Measurements from ENCODE around the gene XPNPEP3. TPM values are rescaled to one million over a fixed set of nuclear protein-coding genes. Genes with fewer than 3 reads are reported as not detected.
A peak's percentile ranks its signal among the peaks of the same experiment; 100 is the strongest.
"Not testable (repeated sequence)": the region's sequence is repeated elsewhere in the genome, so short reads cannot be mapped to it uniquely, and the experiment has no call there.

The XPNPEP3 gene
- total and polyA plus RNA-seq, 5 donors from 2014 or later: 2.4 to 15.3 (median 5.4) TPM

- peak overlapping the region; percentile 76 for H3K27ac ChIP-seq (ENCODE audit: insufficient read depth, low read length, poor library complexity, severe bottlenecking)
- peak overlapping the region; percentile 91 for H3K4me3 ChIP-seq (ENCODE audit: low read depth, low read length)
- Mint-ChIP-seq H3K27me3 (no peaks in the 10 kb centered on the region), H3K36me3 (no peaks in the 10 kb centered on the region), H3K9me3 (no peaks in the 10 kb centered on the region), H3K4me3 (peak overlapping the region; percentile 95 to 99 (median 98)), H3K4me1 (peaks cover 16 to 42% (median 30%) of the 10 kb centered on the region in 4 donors), H3K27ac (peak overlapping the region; percentile 81 to 96 (median 81))
- no peak for ATAC-seq (ENCODE audit: low read depth in 2 of 2)
- DNase-seq: no peak
- H3K27me3 ChIP-seq (ENCODE audit: control insufficient read depth, insufficient read depth, low read length): no peaks in the 10 kb centered on the region
- peaks cover 4% of the 10 kb centered on the region for H3K36me3 ChIP-seq (ENCODE audit: control insufficient read depth, insufficient read depth, low read length)
- peaks cover 31% of the 10 kb centered on the region for H3K4me1 ChIP-seq (ENCODE audit: control insufficient read depth, insufficient read depth, low read length, poor library complexity, severe bottlenecking)
- H3K9me3 ChIP-seq (ENCODE audit: control insufficient read depth in 2 of 2, low read length in 2 of 2): no peaks in the 10 kb centered on the region
Measured at GRCh38 chr22:40819599-40820140, 37.3 kb upstream of the XPNPEP3 start.

- peaks cover 2 to 14% (median 7%) of the 10 kb centered on the region in 4 donors for H3K4me1 Mint-ChIP-seq
- peaks cover 12% of the 10 kb centered on the region for H3K36me3 Mint-ChIP-seq
- H3K9me3 ChIP-seq (ENCODE audit: control insufficient read depth in 2 of 2, low read length in 2 of 2): no peaks in the 10 kb centered on the region
- H3K36me3 ChIP-seq (ENCODE audit: control insufficient read depth, insufficient read depth, low read length): peaks cover 26% of the 10 kb centered on the region
- ATAC-seq (ENCODE audit: low read depth in 2 of 2): no peak
- no peaks in the 10 kb centered on the region for H3K27me3 Mint-ChIP-seq
- no peak overlapping the region for H3K4me3 Mint-ChIP-seq
- DNase-seq: no peak
- H3K9me3 Mint-ChIP-seq: no peaks in the 10 kb centered on the region
- no peaks in the 10 kb centered on the region for H3K27me3 ChIP-seq (ENCODE audit: control insufficient read depth, insufficient read depth, low read length)
- peak overlapping the region in 1 of 3 donors; percentile 32 for H3K27ac Mint-ChIP-seq
- H3K4me3 ChIP-seq (ENCODE audit: low read depth, low read length): no peak overlapping the region
- peak overlapping the region; percentile 10 for H3K27ac ChIP-seq (ENCODE audit: insufficient read depth, low read length, poor library complexity, severe bottlenecking)
- peaks cover 15% of the 10 kb centered on the region for H3K4me1 ChIP-seq (ENCODE audit: control insufficient read depth, insufficient read depth, low read length, poor library complexity, severe bottlenecking)
Measured at GRCh38 chr22:40823426-40823825, 33.5 kb upstream of the XPNPEP3 start.

- not testable (repeated sequence) for H3K27me3 Mint-ChIP-seq; H3K4me1 ChIP-seq (ENCODE audit: control insufficient read depth, insufficient read depth, low read length, poor library complexity, severe bottlenecking); H3K9me3 ChIP-seq (ENCODE audit: control insufficient read depth in 2 of 2, low read length in 2 of 2); ATAC-seq (ENCODE audit: low read depth in 2 of 2); H3K4me3 ChIP-seq (ENCODE audit: low read depth, low read length); H3K27ac ChIP-seq (ENCODE audit: insufficient read depth, low read length, poor library complexity, severe bottlenecking); DNase-seq; H3K9me3 Mint-ChIP-seq; H3K27ac Mint-ChIP-seq; H3K4me3 Mint-ChIP-seq; H3K27me3 ChIP-seq (ENCODE audit: control insufficient read depth, insufficient read depth, low read length); H3K4me1 Mint-ChIP-seq
- peaks cover 49% of the 10 kb centered on the region for H3K36me3 ChIP-seq (ENCODE audit: control insufficient read depth, insufficient read depth, low read length)
- peaks cover 25% of the 10 kb centered on the region for H3K36me3 Mint-ChIP-seq
Measured at GRCh38 chr22:40826292-40826691, 30.7 kb upstream of the XPNPEP3 start.

- Mint-ChIP-seq H3K4me1 (peaks cover 0 to 6% (median 0%) of the 10 kb centered on the region in 4 donors), H3K27ac (no peak overlapping the region), H3K9me3 (no peaks in the 10 kb centered on the region), H3K4me3 (no peak overlapping the region), H3K27me3 (no peaks in the 10 kb centered on the region), H3K36me3 (peaks cover 26% of the 10 kb centered on the region)
- Histone ChIP-seq H3K4me3 (ENCODE audit: low read depth, low read length) (no peak overlapping the region), H3K27me3 (ENCODE audit: control insufficient read depth, insufficient read depth, low read length) (no peaks in the 10 kb centered on the region), H3K4me1 (ENCODE audit: control insufficient read depth, insufficient read depth, low read length, poor library complexity, severe bottlenecking) (no peaks in the 10 kb centered on the region), H3K36me3 (ENCODE audit: control insufficient read depth, insufficient read depth, low read length) (peaks cover 58% of the 10 kb centered on the region), H3K9me3 (ENCODE audit: control insufficient read depth in 2 of 2, low read length in 2 of 2) (no peaks in the 10 kb centered on the region), H3K27ac (ENCODE audit: insufficient read depth, low read length, poor library complexity, severe bottlenecking) (no peak overlapping the region)
- ATAC-seq (ENCODE audit: low read depth in 2 of 2) (no peak), DNase-seq (no peak)
Measured at GRCh38 chr22:40826984-40827741, 29.8 kb upstream of the XPNPEP3 start.

- Mint-ChIP-seq H3K4me1 (peaks cover 0 to 6% (median 0%) of the 10 kb centered on the region in 4 donors), H3K9me3 (no peaks in the 10 kb centered on the region), H3K4me3 (no peak overlapping the region), H3K27me3 (no peaks in the 10 kb centered on the region), H3K27ac (no peak overlapping the region), H3K36me3 (peaks cover 34% of the 10 kb centered on the region)
- no peaks in the 10 kb centered on the region for H3K27me3 ChIP-seq (ENCODE audit: control insufficient read depth, insufficient read depth, low read length)
- no peaks in the 10 kb centered on the region for H3K4me1 ChIP-seq (ENCODE audit: control insufficient read depth, insufficient read depth, low read length, poor library complexity, severe bottlenecking)
- H3K27ac ChIP-seq (ENCODE audit: insufficient read depth, low read length, poor library complexity, severe bottlenecking): no peak overlapping the region
- DNase-seq: no peak
- H3K4me3 ChIP-seq (ENCODE audit: low read depth, low read length): no peak overlapping the region
- ATAC-seq (ENCODE audit: low read depth in 2 of 2): no peak
- H3K9me3 ChIP-seq (ENCODE audit: control insufficient read depth in 2 of 2, low read length in 2 of 2): no peaks in the 10 kb centered on the region
- peaks cover 74% of the 10 kb centered on the region for H3K36me3 ChIP-seq (ENCODE audit: control insufficient read depth, insufficient read depth, low read length)
Measured at GRCh38 chr22:40829131-40829530, 27.8 kb upstream of the XPNPEP3 start.

GRCh38 chr22:40834619-40835018 is 22.3 kb upstream of the XPNPEP3 start:
- Mint-ChIP-seq H3K9me3 (no peaks in the 10 kb centered on the region), H3K27me3 (no peaks in the 10 kb centered on the region), H3K4me3 (no peak overlapping the region), H3K36me3 (peaks cover 33% of the 10 kb centered on the region), H3K27ac (no peak overlapping the region), H3K4me1 (peaks cover 0 to 16% (median 9%) of the 10 kb centered on the region in 4 donors)
- ATAC-seq (ENCODE audit: low read depth in 2 of 2): no peak
- H3K36me3 ChIP-seq (ENCODE audit: control insufficient read depth, insufficient read depth, low read length): peaks cover 89% of the 10 kb centered on the region
- no peak overlapping the region for H3K27ac ChIP-seq (ENCODE audit: insufficient read depth, low read length, poor library complexity, severe bottlenecking)
- no peaks in the 10 kb centered on the region for H3K4me1 ChIP-seq (ENCODE audit: control insufficient read depth, insufficient read depth, low read length, poor library complexity, severe bottlenecking)
- no peaks in the 10 kb centered on the region for H3K9me3 ChIP-seq (ENCODE audit: control insufficient read depth in 2 of 2, low read length in 2 of 2)
- no peak overlapping the region for H3K4me3 ChIP-seq (ENCODE audit: low read depth, low read length)
- H3K27me3 ChIP-seq (ENCODE audit: control insufficient read depth, insufficient read depth, low read length): no peaks in the 10 kb centered on the region
- DNase-seq: no peak

- no peak overlapping the region for H3K4me3 Mint-ChIP-seq
- peaks cover 11 to 26% (median 17%) of the 10 kb centered on the region in 4 donors for H3K4me1 Mint-ChIP-seq
- no peaks in the 10 kb centered on the region for H3K27me3 Mint-ChIP-seq
- no peak for DNase-seq
- peaks cover 48% of the 10 kb centered on the region for H3K36me3 Mint-ChIP-seq
- no peak for ATAC-seq (ENCODE audit: low read depth in 2 of 2)
- Histone ChIP-seq H3K4me1 (ENCODE audit: control insufficient read depth, insufficient read depth, low read length, poor library complexity, severe bottlenecking) (no peaks in the 10 kb centered on the region), H3K27me3 (ENCODE audit: control insufficient read depth, insufficient read depth, low read length) (no peaks in the 10 kb centered on the region), H3K9me3 (ENCODE audit: control insufficient read depth in 2 of 2, low read length in 2 of 2) (no peaks in the 10 kb centered on the region), H3K4me3 (ENCODE audit: low read depth, low read length) (no peak overlapping the region), H3K36me3 (ENCODE audit: control insufficient read depth, insufficient read depth, low read length) (peaks cover 90% of the 10 kb centered on the region), H3K27ac (ENCODE audit: insufficient read depth, low read length, poor library complexity, severe bottlenecking) (no peak overlapping the region)
- H3K27ac Mint-ChIP-seq: peak overlapping the region in 1 of 3 donors; percentile 54
- no peaks in the 10 kb centered on the region for H3K9me3 Mint-ChIP-seq
Measured at GRCh38 chr22:40838486-40838885, 18.5 kb upstream of the XPNPEP3 start.

GRCh38 chr22:40844951-40845350 is 12.0 kb upstream of the XPNPEP3 start:
- no peaks in the 10 kb centered on the region for H3K9me3 Mint-ChIP-seq
- H3K36me3 ChIP-seq (ENCODE audit: control insufficient read depth, insufficient read depth, low read length): peaks cover 79% of the 10 kb centered on the region
- no peak for ATAC-seq (ENCODE audit: low read depth in 2 of 2)
- H3K27ac ChIP-seq (ENCODE audit: insufficient read depth, low read length, poor library complexity, severe bottlenecking): no peak overlapping the region
- no peak overlapping the region for H3K4me3 Mint-ChIP-seq
- peaks cover 41% of the 10 kb centered on the region for H3K36me3 Mint-ChIP-seq
- H3K27me3 Mint-ChIP-seq: no peaks in the 10 kb centered on the region
- H3K4me1 Mint-ChIP-seq: peaks cover 12 to 19% (median 16%) of the 10 kb centered on the region in 4 donors
- H3K4me1 ChIP-seq (ENCODE audit: control insufficient read depth, insufficient read depth, low read length, poor library complexity, severe bottlenecking): no peaks in the 10 kb centered on the region
- no peaks in the 10 kb centered on the region for H3K9me3 ChIP-seq (ENCODE audit: control insufficient read depth in 2 of 2, low read length in 2 of 2)
- no peak overlapping the region for H3K27ac Mint-ChIP-seq
- DNase-seq: no peak
- H3K27me3 ChIP-seq (ENCODE audit: control insufficient read depth, insufficient read depth, low read length): no peaks in the 10 kb centered on the region
- no peak overlapping the region for H3K4me3 ChIP-seq (ENCODE audit: low read depth, low read length)
